ENCODE measurements around the gene ERN1.

- no peak for TF ChIP-seq CTCF (conservative IDR thresholded peaks at IDR 0.05)
- no peak for TF ChIP-seq ZFX (IDR thresholded peaks at IDR 0.05)
Observed at GRCh38 chr17:64171041-64171440, 41.1 kb upstream of the ERN1 start.
